HG03039 (cell line): ENCODE measurements around the gene PRKCE.

ENCODE experiments used
- ATAC-seq: cut with Tn5 transposase; IDR thresholded peaks from one replicate; pipeline ENCODE4 v1.9.1; 2021; ENCODE audit warnings: mild to moderate bottlenecking, moderate library complexity; ENCODE audit not compliant: unreplicated experiment

The PRKCE gene

GRCh38 chr2:45664635-45665261, 13.3 kb downstream of the PRKCE start:
- no peak for ATAC-seq

GRCh38 chr2:45668509-45668908, 17.0 kb downstream of the PRKCE start:
- ATAC-seq, result no peak

GRCh38 chr2:45669032-45669486, 17.6 kb downstream of the PRKCE start:
- ATAC-seq, result no peak

- ATAC-seq, result no peak
These were observed 19.2 kb downstream of the PRKCE start for GRCh38 chr2:45670646-45671045.

GRCh38 chr2:45672138-45672537, 20.7 kb downstream of the PRKCE start:
- ATAC-seq, result no peak

- no peak for ATAC-seq
These were observed 22.8 kb downstream of the PRKCE start for GRCh38 chr2:45674035-45674816.

GRCh38 chr2:45675263-45675812, 23.9 kb downstream of the PRKCE start:
- no peak for ATAC-seq

- no peak for ATAC-seq
These were observed 24.6 kb downstream of the PRKCE start for GRCh38 chr2:45676088-45676487.

- ATAC-seq, result no peak
These were observed 27.4 kb downstream of the PRKCE start for GRCh38 chr2:45678791-45679348.

GRCh38 chr2:45680351-45680967, 29.0 kb downstream of the PRKCE start:
- no peak for ATAC-seq

GRCh38 chr2:45681675-45682074, 30.2 kb downstream of the PRKCE start:
- ATAC-seq, result no peak

GRCh38 chr2:45683292-45683691, 31.8 kb downstream of the PRKCE start:
- ATAC-seq, result no peak

- ATAC-seq, result no peak
These were observed 33.3 kb downstream of the PRKCE start for GRCh38 chr2:45684756-45685155.

GRCh38 chr2:45685260-45685659, 33.8 kb downstream of the PRKCE start:
- no peak for ATAC-seq

GRCh38 chr2:45687964-45688363, 36.5 kb downstream of the PRKCE start:
- ATAC-seq, result no peak

- ATAC-seq, result no peak
These were observed 37.2 kb downstream of the PRKCE start for GRCh38 chr2:45688479-45689298.

GRCh38 chr2:45690231-45690630, 38.8 kb downstream of the PRKCE start:
- no peak for ATAC-seq

GRCh38 chr2:45691171-45691999, 39.9 kb downstream of the PRKCE start:
- ATAC-seq, result peak; percentile 65

- ATAC-seq, result no peak
These were observed 41.1 kb downstream of the PRKCE start for GRCh38 chr2:45692566-45692965.
